Effector CD8-positive, alpha-beta T cell (primary cell): ENCODE data around the gene PRKCZ.
A peak's percentile ranks its signal among the peaks of the same experiment; 100 is the strongest.

Experiments used
- DNase-seq: peaks from one replicate; lab custom pipeline; 2025; lab: John Stamatoyannopoulos, UW

The PRKCZ gene

DNA sequence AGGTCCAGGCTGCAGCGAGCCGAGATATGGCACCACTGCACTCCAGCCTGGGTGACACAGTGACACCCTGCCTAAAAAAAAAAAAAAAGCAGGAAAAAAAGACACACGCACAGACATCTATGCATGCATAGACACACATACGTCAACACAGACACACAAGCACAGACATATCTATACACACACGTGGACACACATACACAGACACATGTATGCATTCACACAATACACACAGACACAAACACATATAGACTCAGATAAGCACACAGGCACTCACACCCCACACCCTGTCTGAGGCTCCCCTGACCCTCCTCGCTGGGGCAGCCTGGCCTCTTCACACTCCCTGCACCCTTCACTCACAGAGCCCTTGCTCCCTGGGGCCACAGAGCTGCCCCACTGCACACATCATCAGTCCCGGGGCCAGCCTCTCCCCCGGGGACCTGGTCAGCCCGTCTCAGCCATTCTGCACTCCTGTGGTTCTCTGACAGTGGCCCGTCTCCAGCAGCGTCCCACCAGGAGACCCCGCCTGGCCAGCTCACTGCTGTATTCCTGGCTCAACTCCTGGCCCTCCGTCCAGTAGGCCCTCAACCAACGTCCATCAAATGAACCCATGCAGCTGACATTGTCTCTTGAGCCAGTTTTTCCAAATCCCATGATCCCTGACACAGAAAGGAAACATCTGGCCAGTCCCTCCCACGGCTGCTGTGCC, 4.6 kb upstream of the PRKCZ start:
- no peak for DNase-seq

DNA sequence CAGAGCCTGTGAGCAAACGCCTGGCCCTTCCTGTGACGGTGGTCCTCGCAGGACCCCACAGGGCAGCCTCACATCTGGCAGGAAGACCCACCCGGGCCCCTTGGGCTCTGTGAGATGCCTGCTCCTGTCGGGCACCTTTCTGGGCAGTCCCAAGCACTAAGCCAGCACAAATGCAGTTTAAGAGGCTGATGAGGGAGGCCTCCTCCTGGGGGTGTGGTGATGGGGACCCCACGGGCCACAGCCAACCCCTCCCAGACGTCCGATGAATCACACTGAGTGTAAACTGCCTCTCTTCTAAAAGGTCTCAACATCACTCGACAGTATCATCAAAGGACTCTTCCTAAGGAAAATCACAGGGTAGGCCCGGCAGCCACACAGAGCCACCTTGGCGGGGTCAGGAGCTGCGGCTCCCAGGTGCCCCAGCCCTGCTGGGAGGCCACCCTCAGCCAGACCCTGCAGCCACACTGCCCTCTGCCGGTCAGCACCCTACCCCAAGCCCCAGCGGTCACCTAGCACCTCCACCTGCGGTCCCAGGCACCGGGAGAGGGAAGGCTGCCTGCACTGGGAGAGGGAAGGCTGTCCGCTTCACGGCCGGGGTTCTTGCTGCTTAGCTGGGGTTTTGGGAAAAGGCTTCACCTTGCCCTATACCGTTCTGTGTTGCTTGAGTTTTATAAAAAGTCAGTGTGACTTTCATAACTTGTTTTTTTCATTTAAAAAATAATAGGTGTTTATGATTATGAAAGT, 3.9 kb upstream of the PRKCZ start:
- DNase-seq = peak; percentile 20

DNA sequence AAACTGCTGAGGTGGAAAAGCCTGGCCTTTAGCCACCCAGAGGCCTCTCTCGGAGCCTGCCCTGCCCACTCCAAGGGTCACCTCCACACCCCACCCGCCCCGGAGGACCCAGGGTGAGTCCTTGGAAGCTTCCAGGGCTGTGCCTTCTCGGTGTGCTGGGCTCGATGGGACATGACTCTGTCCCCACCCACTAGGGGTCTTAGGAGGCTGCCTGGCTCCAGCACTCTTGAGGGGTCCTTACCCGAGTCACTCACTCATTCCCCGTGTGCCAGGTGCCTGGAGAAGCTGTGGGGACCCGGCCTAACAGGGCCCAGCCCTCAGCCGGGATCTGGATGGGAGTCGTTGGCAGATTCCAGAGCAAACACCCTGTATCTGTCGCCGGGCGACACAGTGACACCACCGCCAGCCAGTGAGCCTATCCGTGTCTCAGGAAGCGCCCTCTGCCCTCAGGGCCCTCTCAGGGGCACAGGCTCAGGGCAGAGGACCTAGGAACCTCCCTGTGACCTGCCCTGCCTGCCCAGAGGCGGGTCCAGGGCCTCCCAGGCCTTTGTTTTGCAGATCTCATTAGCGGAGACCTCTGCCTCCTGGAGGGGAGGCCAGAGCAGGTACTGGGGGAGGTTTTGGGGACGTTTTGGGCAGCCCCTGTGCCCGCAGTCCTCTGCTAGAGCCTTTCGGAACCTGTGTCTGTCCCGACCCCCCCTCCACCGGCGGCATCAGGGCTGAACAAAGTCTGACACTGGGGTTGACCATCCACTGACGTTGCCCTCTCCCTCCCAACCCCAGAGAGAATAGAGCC, 3.1 kb upstream of the PRKCZ start:
- DNase-seq = no peak

GRCh38 chr1:2047749-2048729, 2.2 kb upstream of the PRKCZ start:
- no peak for DNase-seq

- DNase-seq = no peak
These were observed 940 bp upstream of the PRKCZ start for GRCh38 chr1:2049225-2049717.

- peak; percentile 50 for DNase-seq
These were observed 216 bp downstream of the PRKCZ start for GRCh38 chr1:2050461-2050792.

- DNase-seq = no peak
These were observed 827 bp downstream of the PRKCZ start for GRCh38 chr1:2050793-2051682.

DNA sequence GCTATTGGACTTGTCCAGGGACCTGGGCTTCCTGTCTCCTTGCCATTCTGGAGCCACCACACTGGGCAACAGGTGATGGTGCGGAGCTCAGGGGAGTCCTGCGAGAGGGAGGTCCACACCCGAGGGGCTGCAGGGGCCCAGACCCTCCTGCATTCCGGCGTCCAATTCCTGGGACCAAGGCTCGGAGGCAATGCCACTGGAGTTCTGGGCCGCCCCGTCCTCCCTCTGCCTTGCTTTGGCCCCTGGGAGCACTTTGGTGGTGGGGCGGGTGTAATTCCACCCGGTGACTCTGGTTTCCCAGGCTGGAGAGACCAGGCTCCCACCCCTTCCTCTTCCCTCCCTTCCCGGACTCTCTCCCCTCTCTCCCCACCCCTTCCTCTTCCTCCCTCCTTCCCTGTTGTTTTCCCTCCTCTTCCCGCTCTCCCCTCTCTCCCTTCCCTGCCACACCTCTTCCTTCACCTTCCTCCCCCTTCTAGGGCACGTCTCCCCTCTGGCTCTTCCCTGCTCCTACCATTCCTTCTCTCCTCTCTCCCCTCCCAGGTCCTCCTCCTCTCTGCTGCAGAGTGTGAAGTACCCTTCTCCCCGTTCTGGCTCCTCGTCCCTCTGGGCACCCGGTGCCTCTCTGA, 2.0 kb downstream of the PRKCZ start:
- DNase-seq = no peak

GRCh38 chr1:2052756-2053155, 2.5 kb downstream of the PRKCZ start:
- no peak for DNase-seq

DNA sequence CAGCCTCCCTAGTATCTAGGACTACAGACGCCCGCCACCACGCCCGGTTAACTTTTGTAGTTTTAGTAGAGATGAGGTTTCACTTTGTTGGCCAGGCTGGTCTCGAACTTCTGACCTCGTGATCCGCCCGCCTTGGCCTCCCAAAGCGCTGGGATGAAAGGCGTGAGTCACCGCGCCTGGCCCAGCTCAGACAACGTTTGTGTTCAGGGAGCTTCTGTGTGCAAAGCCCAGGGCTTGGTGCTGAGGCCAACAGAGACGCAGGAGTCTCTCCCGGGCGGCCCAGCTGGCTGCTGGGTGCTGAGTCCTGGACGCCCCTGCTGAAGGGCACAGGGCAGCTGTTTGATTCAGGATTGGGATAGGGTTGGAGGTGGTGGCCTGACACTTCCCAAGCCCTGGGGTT, 3.0 kb downstream of the PRKCZ start:
- no peak for DNase-seq

GRCh38 chr1:2053784-2054376, 3.7 kb downstream of the PRKCZ start:
- no peak for DNase-seq

- no peak for DNase-seq
These were observed 4.3 kb downstream of the PRKCZ start for GRCh38 chr1:2054560-2054959.

DNA sequence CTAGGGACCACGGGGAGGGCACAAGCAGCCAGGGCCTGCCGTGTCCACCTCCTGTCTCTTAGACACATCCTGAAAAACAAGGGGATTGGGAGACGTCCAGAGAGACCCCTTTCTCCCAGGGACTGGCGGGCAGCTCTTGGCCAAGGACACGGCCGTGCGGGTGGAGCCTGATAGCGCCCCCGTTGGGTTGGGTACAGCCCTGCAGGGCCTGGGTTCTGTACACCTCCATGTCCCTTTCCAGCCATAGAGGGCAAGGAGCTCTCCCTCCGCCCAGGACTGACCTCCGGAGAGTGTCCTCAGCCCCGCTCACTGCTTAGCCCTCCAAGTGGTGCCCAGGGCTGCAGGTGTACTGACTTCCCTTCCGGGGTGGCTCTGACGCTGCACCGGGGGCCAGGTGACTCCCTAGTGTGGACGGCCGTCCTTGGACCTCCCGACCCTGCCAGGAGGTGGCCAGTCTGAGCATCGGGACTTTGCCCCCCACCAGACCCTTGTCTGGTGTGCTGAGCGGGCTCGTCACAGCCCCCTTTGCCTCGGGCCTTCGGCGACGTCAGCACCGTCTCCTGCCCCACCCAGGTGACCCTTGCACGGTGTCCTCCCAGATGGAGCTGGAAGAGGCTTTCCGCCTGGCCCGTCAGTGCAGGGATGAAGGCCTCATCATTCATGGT, 5.8 kb downstream of the PRKCZ start:
- DNase-seq = no peak

DNA sequence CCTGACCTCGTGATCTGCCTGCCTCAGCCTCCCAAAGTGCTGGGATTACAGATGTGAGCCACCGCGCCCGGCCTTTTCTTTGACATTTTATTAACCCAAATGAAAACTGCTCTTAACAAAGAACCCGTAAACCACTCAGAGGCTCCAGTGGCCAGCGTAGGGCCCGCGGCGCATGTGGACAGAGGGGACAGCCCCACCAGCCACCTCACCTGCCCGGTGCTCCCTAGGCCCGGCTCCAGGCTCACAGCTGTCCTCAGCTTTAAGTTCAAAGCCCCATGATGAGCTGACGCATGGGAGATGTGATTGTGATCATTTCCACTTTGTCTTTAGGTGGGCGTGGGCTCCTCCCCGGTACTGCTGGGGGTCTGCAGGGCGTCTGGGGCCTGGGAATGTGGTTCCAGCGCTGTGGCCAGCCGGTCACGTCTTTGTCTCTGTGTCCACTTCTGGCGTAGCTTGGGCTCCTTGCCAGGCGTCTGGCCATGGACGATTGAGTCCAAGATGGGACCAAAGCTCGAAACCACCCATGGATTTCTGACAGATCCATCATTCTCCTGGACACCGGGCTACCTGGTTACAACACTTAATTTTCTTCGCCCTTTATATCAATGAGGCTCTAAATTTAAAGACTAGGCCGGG, 6.9 kb downstream of the PRKCZ start:
- no peak for DNase-seq

DNA sequence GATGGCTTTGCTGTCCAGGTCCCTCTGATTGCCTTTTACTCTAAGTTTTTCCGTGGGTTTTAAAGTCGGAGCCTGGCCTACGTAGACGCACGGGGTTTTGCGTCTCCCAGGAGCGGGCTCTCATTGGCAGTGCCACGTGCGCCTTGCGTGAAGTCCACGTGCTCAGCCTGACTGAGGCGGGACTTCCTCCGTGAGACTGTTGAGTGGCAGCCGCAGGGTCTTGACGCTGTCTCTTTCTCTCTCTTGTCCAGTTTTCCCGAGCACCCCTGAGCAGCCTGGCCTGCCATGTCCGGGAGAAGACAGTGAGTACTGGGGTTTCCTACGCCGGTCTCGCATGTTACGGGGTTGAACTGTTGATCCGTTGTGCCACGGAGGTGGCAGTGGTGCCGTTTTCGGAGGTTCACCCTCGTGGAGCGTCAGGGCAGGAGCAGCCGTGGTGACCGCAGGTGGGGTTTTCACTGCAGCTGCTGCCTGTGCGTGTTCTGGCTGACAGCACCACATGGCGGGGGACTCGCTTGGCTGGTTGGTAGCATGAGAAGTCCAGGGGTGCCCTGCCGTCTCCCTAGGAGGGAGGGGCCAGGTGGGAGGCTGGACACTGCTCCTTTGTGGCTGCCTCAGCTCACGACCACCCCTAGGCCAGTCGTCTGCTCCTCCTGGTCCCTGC, 9.2 kb downstream of the PRKCZ start:
- DNase-seq = no peak

DNA sequence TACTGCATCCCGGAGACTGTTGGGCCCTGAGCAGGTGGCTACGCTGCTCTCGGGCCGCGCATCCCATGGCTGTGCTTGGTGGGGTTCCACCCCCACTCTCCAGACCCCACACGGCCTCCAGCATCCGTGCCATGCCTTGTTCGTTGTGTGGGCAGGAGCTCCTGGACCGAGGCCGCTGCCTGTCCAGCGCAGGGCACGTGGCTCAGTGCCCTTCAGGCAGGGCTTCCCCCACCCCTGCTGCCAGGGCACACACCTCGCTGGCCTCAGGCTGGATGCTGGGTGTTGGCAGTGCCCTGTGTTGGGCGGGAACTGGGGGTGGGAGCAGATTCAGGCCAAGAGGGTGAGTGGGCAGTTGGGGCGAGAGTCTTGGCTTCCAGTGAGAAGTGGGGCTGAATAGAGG, 9.9 kb downstream of the PRKCZ start:
- DNase-seq = no peak

- DNase-seq = no peak
These were observed 10.3 kb downstream of the PRKCZ start for GRCh38 chr1:2060535-2060934.
